HepG2 (cell line): ENCODE data around the gene VEZF1. TPM values are rescaled to one million over a fixed set of nuclear protein-coding genes. Genes with fewer than 3 reads are reported as not detected.

Experiments used
- ARID2 ChIP-seq: sonication (generic); formaldehyde crosslinking; IDR thresholded peaks from 2 replicates; pipeline ENCODE4 v1.8.1; 2022; ENCODE audit warnings: mild to moderate bottlenecking, missing genetic modification reagents, borderline replicate concordance
- ASH2L ChIP-seq: fragments of 300-600, 200-600 bp; sonication (generic); IDR thresholded peaks from 2 replicates; pipeline ENCODE4 v1.7.0; 2017; ENCODE audit warnings: low read depth, mild to moderate bottlenecking, moderate library complexity, mixed read lengths, low read length; ENCODE audit not compliant: insufficient read length
- CCDC6 ChIP-seq: sonication (generic); formaldehyde crosslinking; IDR thresholded peaks from 2 replicates; pipeline ENCODE4 v1.8.1; 2022; ENCODE audit warnings: mild to moderate bottlenecking, missing genetic modification reagents, moderate library complexity
- GPN1 ChIP-seq: sonication (generic); formaldehyde crosslinking; IDR thresholded peaks from 2 replicates; pipeline ENCODE4 v1.5.1; 2020; ENCODE audit warnings: missing genetic modification reagents, borderline replicate concordance
- IKZF4 ChIP-seq: sonication (generic); formaldehyde crosslinking; IDR thresholded peaks from 2 replicates; pipeline ENCODE4 v1.5.1; 2020; ENCODE audit warnings: borderline replicate concordance, mild to moderate bottlenecking, low read depth, missing genetic modification reagents; ENCODE audit errors: not compliant biosample characterization
- MTA1 ChIP-seq: sonication (generic); formaldehyde crosslinking; IDR thresholded peaks from 2 replicates; pipeline ENCODE4 v1.4.0; 2020; ENCODE audit warnings: missing genetic modification reagents, mild to moderate bottlenecking, borderline replicate concordance
- RAD21 ChIP-seq: fragments of 450-650 bp; formaldehyde crosslinking; IDR thresholded peaks from 2 replicates; pipeline ENCODE4 v1.5.0; 2020; ENCODE audit warnings: mild to moderate bottlenecking
- RFX3 ChIP-seq: IDR thresholded peaks from 2 replicates; pipeline ENCODE4 v1.6.1; 2016; ENCODE audit warnings: missing biosample characterization, missing genetic modification reagents
- TCF7 ChIP-seq: sonication (generic); IDR thresholded peaks from 2 replicates; pipeline ENCODE4 v1.6.1; 2016; ENCODE audit warnings: antibody characterized with exemption, low read depth
- TMF1 ChIP-seq: sonication (generic); formaldehyde crosslinking; IDR thresholded peaks from 2 replicates; pipeline ENCODE4 v1.8.1; 2022; ENCODE audit warnings: low read depth, missing genetic modification reagents
- TOE1 ChIP-seq: sonication (generic); formaldehyde crosslinking; IDR thresholded peaks from 2 replicates; pipeline ENCODE4 v1.4.0; 2020; ENCODE audit warnings: mild to moderate bottlenecking, missing genetic modification reagents
- ZBTB38 ChIP-seq: sonication (generic); formaldehyde crosslinking; IDR thresholded peaks from 2 replicates; pipeline ENCODE4 v1.5.1; 2020; ENCODE audit warnings: mild to moderate bottlenecking, missing genetic modification reagents
- ZNF20 ChIP-seq: sonication (generic); formaldehyde crosslinking; IDR thresholded peaks from 2 replicates; pipeline ENCODE4 v1.4.0; 2020; ENCODE audit warnings: mild to moderate bottlenecking, moderate library complexity, missing genetic modification reagents
- ZNF224 ChIP-seq: sonication (generic); formaldehyde crosslinking; IDR thresholded peaks from 2 replicates; pipeline ENCODE4 v1.5.0; 2020; ENCODE audit warnings: mild to moderate bottlenecking, missing genetic modification reagents
- ZNF264 ChIP-seq: sonication (generic); formaldehyde crosslinking; IDR thresholded peaks from 2 replicates; pipeline ENCODE4 v1.4.0; 2020; ENCODE audit warnings: missing genetic modification reagents
- ZNF83 ChIP-seq: sonication (generic); formaldehyde crosslinking; IDR thresholded peaks from 2 replicates; pipeline ENCODE4 v1.4.0; 2020; ENCODE audit warnings: missing genetic modification reagents, mild to moderate bottlenecking, borderline replicate concordance
- polyA plus RNA-seq, 8 experiments: library from polyadenylated mRNA; depleted of rRNA in 3 of 8; stranded (reverse) in 7 of 8; unstranded in 1 of 8; fragments of >200 nt; fragmentation: Illumina TruSeq in 4 of 8; extraction: Trizol in 4 of 8; gene quantifications; 2 replicates each; pipeline versions ENCODE4 v1.2.1 to v1.2.3, GENCODE V29; 2011 to 2016; ENCODE audit warnings: low read depth in 4 of 8, missing spikeins in 1 of 8, mixed read lengths in 1 of 8; ENCODE audit not compliant: insufficient read depth in 1 of 8
- total RNA-seq, 5 experiments: library from RNA; depleted of rRNA; stranded (reverse); fragments of >200 nt; fragmentation: Illumina TruSeq; extraction: Trizol; gene quantifications; 2 replicates each; pipeline ENCODE4 v1.2.3, GENCODE V29; 2016; ENCODE audit warnings: low read depth in 1 of 5
- TF ChIP-seq, protein P1 (sequence below): sonication (generic); formaldehyde crosslinking; conservative IDR thresholded peaks from 2 replicates; pipeline ENCODE4 v1.5.0; 2020; ENCODE audit warnings: missing genetic modification reagents
- TF ChIP-seq, protein P2 (sequence below): IDR thresholded peaks from 2 replicates; pipeline ENCODE4 v1.6.1; 2018; ENCODE audit warnings: missing genetic modification reagents, mild to moderate bottlenecking, missing compliant biosample characterization
- TF ChIP-seq, protein P3 (sequence below), 2 experiments: sonication (generic) in 1 of 2; formaldehyde crosslinking in 1 of 2; IDR thresholded peaks; 2 replicates each; pipeline versions ENCODE4 v1.4.0 to v1.6.1; 2018 to 2020; ENCODE audit warnings: missing genetic modification reagents in 2 of 2, borderline replicate concordance in 1 of 2, low read depth in 1 of 2, mild to moderate bottlenecking in 1 of 2, missing biosample characterization in 1 of 2
- TF ChIP-seq, protein P4 (sequence below): sonication (generic); formaldehyde crosslinking; IDR thresholded peaks from 2 replicates; pipeline ENCODE4 v1.5.1; 2020; ENCODE audit warnings: mild to moderate bottlenecking, missing genetic modification reagents
- TF ChIP-seq, protein P5 (sequence below): sonication (generic); formaldehyde crosslinking; IDR thresholded peaks from 2 replicates; pipeline ENCODE4 v1.5.1; 2020; ENCODE audit warnings: missing genetic modification reagents, mild to moderate bottlenecking, borderline replicate concordance

Gene VEZF1
- total and polyA plus RNA-seq, 2 of the 13 experiments (the other 11 are each of a cell fraction or from before 2014, with no cell fraction given), result 45.9 to 49.7 TPM

DNA sequence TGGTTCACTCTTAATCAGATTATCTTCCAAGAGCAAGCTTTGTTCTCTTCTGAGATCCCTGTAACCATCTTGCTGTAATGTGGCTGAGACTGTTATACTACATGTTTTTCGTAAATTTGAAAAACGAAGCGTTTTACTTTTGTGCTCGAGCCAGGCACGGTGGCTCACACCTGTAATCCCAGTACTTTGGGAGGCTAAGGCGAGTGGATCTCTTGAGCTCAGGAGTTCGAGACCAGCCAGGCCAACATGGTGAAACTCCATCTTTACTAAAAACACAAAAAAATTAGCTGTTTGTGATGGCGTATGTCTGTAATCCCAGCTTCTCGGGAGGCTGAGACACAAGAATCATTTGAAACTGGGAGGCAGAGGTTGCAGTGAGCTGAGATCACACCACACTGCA is 40.7 kb downstream of the VEZF1 start (continued):
- TF ChIP-seq, protein P1, sequence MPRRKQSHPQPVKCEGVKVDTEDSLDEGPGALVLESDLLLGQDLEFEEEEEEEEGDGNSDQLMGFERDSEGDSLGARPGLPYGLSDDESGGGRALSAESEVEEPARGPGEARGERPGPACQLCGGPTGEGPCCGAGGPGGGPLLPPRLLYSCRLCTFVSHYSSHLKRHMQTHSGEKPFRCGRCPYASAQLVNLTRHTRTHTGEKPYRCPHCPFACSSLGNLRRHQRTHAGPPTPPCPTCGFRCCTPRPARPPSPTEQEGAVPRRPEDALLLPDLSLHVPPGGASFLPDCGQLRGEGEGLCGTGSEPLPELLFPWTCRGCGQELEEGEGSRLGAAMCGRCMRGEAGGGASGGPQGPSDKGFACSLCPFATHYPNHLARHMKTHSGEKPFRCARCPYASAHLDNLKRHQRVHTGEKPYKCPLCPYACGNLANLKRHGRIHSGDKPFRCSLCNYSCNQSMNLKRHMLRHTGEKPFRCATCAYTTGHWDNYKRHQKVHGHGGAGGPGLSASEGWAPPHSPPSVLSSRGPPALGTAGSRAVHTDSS (CRISPR knock-in tag), result no peak
- TF ChIP-seq TCF7 (no peak), RAD21 (no peak), ZNF83 (CRISPR knock-in tag) (no peak), ZNF224 (CRISPR knock-in tag) (no peak), RFX3 (CRISPR knock-in tag) (no peak), ZNF20 (no peak), ASH2L (no peak), GPN1 (CRISPR knock-in tag) (no peak), MTA1 (CRISPR knock-in tag) (no peak), ZNF264 (CRISPR knock-in tag) (no peak), CCDC6 (0 out of 2 replicates have a peak, but pooled peaks have one; percentile 11), ZBTB38 (CRISPR knock-in tag) (no peak), ARID2 (no peak), TOE1 (CRISPR knock-in tag) (no peak), IKZF4 (CRISPR knock-in tag) (no peak), TMF1 (CRISPR knock-in tag) (no peak)
- TF ChIP-seq, protein P2, sequence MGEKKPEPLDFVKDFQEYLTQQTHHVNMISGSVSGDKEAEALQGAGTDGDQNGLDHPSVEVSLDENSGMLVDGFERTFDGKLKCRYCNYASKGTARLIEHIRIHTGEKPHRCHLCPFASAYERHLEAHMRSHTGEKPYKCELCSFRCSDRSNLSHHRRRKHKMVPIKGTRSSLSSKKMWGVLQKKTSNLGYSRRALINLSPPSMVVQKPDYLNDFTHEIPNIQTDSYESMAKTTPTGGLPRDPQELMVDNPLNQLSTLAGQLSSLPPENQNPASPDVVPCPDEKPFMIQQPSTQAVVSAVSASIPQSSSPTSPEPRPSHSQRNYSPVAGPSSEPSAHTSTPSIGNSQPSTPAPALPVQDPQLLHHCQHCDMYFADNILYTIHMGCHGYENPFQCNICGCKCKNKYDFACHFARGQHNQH (CRISPR knock-in tag), result no peak
- TF ChIP-seq, protein P3, sequence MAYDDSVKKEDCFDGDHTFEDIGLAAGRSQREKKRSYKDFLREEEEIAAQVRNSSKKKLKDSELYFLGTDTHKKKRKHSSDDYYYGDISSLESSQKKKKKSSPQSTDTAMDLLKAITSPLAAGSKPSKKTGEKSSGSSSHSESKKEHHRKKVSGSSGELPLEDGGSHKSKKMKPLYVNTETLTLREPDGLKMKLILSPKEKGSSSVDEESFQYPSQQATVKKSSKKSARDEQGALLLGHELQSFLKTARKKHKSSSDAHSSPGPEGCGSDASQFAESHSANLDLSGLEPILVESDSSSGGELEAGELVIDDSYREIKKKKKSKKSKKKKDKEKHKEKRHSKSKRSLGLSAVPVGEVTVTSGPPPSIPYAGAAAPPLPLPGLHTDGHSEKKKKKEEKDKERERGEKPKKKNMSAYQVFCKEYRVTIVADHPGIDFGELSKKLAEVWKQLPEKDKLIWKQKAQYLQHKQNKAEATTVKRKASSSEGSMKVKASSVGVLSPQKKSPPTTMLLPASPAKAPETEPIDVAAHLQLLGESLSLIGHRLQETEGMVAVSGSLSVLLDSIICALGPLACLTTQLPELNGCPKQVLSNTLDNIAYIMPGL (CRISPR knock-in tag; IDR thresholded peaks at IDR 0.05; ENCODE audit: borderline replicate concordance in 1 of 2, low read depth in 1 of 2), result 0 out of 4 replicates have a peak, but pooled peaks of 1 of the 2 experiments have one; percentile 5
- TF ChIP-seq, protein P4, sequence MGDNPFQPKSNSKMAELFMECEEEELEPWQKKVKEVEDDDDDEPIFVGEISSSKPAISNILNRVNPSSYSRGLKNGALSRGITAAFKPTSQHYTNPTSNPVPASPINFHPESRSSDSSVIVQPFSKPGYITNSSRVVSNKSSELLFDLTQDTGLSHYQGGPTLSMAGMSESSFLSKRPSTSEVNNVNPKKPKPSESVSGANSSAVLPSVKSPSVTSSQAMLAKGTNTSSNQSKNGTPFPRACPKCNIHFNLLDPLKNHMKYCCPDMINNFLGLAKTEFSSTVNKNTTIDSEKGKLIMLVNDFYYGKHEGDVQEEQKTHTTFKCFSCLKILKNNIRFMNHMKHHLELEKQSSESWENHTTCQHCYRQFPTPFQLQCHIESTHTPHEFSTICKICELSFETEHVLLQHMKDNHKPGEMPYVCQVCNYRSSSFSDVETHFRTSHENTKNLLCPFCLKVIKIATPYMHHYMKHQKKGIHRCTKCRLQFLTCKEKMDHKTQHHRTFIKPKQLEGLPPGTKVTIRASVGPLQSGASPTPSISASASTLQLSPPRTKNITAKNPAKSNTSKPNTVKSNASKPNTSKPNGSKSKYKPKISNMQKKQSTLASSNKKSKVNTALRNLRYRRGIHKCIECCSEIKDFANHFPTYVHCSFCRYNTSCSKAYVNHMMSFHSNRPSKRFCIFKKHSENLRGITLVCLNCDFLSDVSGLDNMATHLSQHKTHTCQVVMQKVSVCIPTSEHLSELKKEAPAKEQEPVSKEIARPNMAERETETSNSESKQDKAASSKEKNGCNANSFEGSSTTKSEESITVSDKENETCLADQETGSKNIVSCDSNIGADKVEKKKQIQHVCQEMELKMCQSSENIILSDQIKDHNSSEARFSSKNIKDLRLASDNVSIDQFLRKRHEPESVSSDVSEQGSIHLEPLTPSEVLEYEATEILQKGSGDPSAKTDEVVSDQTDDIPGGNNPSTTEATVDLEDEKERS (CRISPR knock-in tag), result no peak
- TF ChIP-seq, protein P5, sequence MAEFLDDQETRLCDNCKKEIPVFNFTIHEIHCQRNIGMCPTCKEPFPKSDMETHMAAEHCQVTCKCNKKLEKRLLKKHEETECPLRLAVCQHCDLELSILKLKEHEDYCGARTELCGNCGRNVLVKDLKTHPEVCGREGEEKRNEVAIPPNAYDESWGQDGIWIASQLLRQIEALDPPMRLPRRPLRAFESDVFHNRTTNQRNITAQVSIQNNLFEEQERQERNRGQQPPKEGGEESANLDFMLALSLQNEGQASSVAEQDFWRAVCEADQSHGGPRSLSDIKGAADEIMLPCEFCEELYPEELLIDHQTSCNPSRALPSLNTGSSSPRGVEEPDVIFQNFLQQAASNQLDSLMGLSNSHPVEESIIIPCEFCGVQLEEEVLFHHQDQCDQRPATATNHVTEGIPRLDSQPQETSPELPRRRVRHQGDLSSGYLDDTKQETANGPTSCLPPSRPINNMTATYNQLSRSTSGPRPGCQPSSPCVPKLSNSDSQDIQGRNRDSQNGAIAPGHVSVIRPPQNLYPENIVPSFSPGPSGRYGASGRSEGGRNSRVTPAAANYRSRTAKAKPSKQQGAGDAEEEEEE (CRISPR knock-in tag), result no peak
